Spleen (tissue), 7 donors: ENCODE data around the gene PLA2G4E.

ENCODE experiments used
- CTCF ChIP-seq, 11 experiments: fragments of 200-600 bp in 7 of 11; fragments of 450-650 bp in 4 of 11; sonication (generic) in 4 of 11; IDR thresholded peaks in 8 of 11; conservative IDR thresholded peaks in 3 of 11; 1 replicate in 7 of 11; 2 replicates in 4 of 11; pipeline versions ENCODE4 v1.4.0 to v1.8.0; 2016 to 2021; ENCODE audit warnings: antibody characterized with exemption in 11 of 11, inconsistent platforms in 4 of 11, mild to moderate bottlenecking in 1 of 11
- POLR2A ChIP-seq, 3 donors: fragments of 450-650 bp; IDR thresholded peaks; one replicate each; pipeline ENCODE4 v1.5.1; 2017; ENCODE audit warnings: antibody characterized with exemption in 3 of 3, mild to moderate bottlenecking in 1 of 3
- POLR2AphosphoS5 ChIP-seq, 3 donors: sonication (generic); formaldehyde crosslinking; IDR thresholded peaks; one replicate each; pipeline ENCODE4 v1.5.1; 2017; ENCODE audit warnings: antibody characterized with exemption in 3 of 3
- donor health status: DM: no; HTN: no; CAD: no; lungs with moderate emphysema.
- donor health status: DM: no; HTN: no; CAD: no.
- donor health status: DM: no; HTN: no; CAD: no.

GRCh38 chr15:42036112-42036905 is 15.5 kb upstream of the PLA2G4E start:
- TF ChIP-seq CTCF (IDR thresholded peaks at IDR 0.05 in 8 of 11, conservative IDR thresholded peaks at IDR 0.05 in 3 of 11) (no peak), POLR2A (IDR thresholded peaks at IDR 0.05) (no peak), POLR2AphosphoS5 (IDR thresholded peaks at IDR 0.05) (no peak)
